Measurements from ENCODE around the gene PJA2.

PJA2 gene

DNA sequence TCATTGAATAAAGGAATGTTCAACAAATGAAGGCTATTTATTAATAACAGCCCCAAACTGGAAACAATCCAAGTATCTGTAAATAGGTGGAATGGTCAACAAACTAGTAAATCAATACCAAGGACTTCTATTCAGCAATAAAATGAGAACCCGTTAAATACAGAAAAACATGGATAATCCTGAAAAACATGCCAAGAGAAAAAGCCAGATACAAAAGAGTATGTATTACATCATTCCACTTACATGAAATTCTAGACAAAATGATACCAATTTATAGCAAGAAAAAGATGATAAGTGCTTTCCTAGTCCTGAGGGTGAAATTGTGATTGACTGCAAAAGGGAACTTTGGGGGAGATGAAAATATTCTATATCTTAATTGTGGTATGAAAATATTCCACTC lies 3.1 kb downstream of the PJA2 start:
- Histone ChIP-seq H2AK5ac (ENCODE audit: low read length) (no peak overlapping the region), H3K23ac (ENCODE audit: low read length) (no peak overlapping the region), H4K8ac (ENCODE audit: low read depth, low read length) (no peak overlapping the region), H2BK5ac (ENCODE audit: low read length) (no peak overlapping the region), H4K5ac (ENCODE audit: low read length) (no peak overlapping the region), H3K4ac (ENCODE audit: low read depth, low read length) (no peak overlapping the region), H3K79me1 (ENCODE audit: low read length) (peaks cover 4% of the 10 kb centered on the region), H3K4me3 (ENCODE audit: low read length) (no peak overlapping the region), H3K18ac (ENCODE audit: low read length) (no peak overlapping the region), H3K4me1 (ENCODE audit: control insufficient read depth, low read depth, low read length) (no peaks in the 10 kb centered on the region), H3K56ac (ENCODE audit: low read length) (no peak overlapping the region), H3K79me2 (ENCODE audit: control insufficient read depth, insufficient read depth, low read length) (peaks cover 37% of the 10 kb centered on the region), H3K9ac (ENCODE audit: low read length) (no peak overlapping the region), H3K27me3 (ENCODE audit: insufficient read depth, low read length, poor library complexity) (no peaks in the 10 kb centered on the region), H2BK120ac (ENCODE audit: low read depth, low read length) (no peak overlapping the region), H3K4me2 (ENCODE audit: low read length) (no peak overlapping the region), H3K36me3 (ENCODE audit: control insufficient read depth, insufficient read depth, low read length) (no peaks in the 10 kb centered on the region), H2BK15ac (replicated peaks; ENCODE audit: low read depth) (no peak overlapping the region), H3K27ac (ENCODE audit: low read depth, low read length) (no peak overlapping the region)
- DNase-seq: no peak
- no CpG with 5 or more reads among the region's 1 CpG for WGBS (ENCODE audit: extremely low coverage, insufficient coverage, low lambda C conversion rate)

DNA sequence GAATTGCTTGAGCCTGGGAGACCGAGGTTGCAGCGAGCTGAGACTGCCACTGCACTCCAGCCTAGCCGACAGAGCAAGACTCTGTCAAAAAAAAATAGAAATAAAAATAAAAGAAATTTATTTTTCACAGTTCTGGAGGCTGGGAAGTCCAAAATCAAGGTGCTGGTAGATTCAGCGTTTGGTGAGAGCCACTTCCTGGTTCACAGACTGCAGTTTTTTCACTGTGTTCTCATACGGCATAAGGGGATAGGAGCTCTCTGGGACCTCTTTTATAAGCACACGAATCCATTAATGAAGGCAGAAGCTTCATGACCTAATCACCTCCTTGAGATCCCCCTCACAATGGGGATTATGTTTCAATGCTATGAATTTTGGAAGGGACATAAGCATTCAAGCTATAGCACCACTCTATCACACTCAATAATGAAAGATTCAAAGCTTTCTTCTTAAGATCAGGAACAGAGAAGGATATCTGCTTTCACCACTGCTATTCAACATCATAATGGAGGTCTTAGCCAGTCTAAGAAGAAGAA lies 5.3 kb downstream of the PJA2 start:
- H2BK5ac ChIP-seq (ENCODE audit: low read length): no peak overlapping the region
- no CpG with 5 or more reads among the region's 6 CpGs for WGBS (ENCODE audit: extremely low coverage, insufficient coverage, low lambda C conversion rate)
- H3K36me3 ChIP-seq (ENCODE audit: control insufficient read depth, insufficient read depth, low read length): no peaks in the 10 kb centered on the region
- H3K56ac ChIP-seq (ENCODE audit: low read length): no peak overlapping the region
- H3K18ac ChIP-seq (ENCODE audit: low read length): no peak overlapping the region
- H3K4me2 ChIP-seq (ENCODE audit: low read length): no peak overlapping the region
- no peak overlapping the region for H3K4me3 ChIP-seq (ENCODE audit: low read length)
- no peaks in the 10 kb centered on the region for H3K27me3 ChIP-seq (ENCODE audit: insufficient read depth, low read length, poor library complexity)
- DNase-seq: no peak
- H3K79me2 ChIP-seq (ENCODE audit: control insufficient read depth, insufficient read depth, low read length): peaks cover 45% of the 10 kb centered on the region
- no peak overlapping the region for H3K4ac ChIP-seq (ENCODE audit: low read depth, low read length)
- no peak overlapping the region for H3K9ac ChIP-seq (ENCODE audit: low read length)
- no peak overlapping the region for H4K8ac ChIP-seq (ENCODE audit: low read depth, low read length)
- no peak overlapping the region for H2BK15ac ChIP-seq (replicated peaks; ENCODE audit: low read depth)
- no peak overlapping the region for H2BK120ac ChIP-seq (ENCODE audit: low read depth, low read length)
- no peak overlapping the region for H3K27ac ChIP-seq (ENCODE audit: low read depth, low read length)
- no peaks in the 10 kb centered on the region for H3K4me1 ChIP-seq (ENCODE audit: control insufficient read depth, low read depth, low read length)
- H2AK5ac ChIP-seq (ENCODE audit: low read length): no peak overlapping the region
- no peak overlapping the region for H3K23ac ChIP-seq (ENCODE audit: low read length)
- H3K79me1 ChIP-seq (ENCODE audit: low read length): peaks cover 4% of the 10 kb centered on the region
- H4K5ac ChIP-seq (ENCODE audit: low read length): no peak overlapping the region

DNA sequence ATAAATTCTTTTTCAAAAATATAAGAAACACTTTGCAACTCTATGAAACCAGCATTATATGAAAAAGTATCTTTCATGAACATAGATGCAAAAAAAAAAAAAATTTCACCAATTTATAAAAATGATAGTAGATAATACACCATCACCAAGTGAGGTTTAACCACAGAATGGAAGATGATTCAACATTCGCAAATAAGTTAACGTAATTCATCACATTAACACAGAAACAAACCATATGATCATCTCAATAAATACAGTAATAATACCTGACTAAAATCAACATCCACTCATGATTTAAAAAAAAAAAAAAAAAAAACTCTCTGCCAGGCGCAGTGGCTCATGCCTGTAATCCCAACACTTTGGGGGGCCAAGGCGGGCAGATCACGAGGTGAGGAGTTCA lies 6.3 kb downstream of the PJA2 start:
- no CpG with 5 or more reads among the region's 5 CpGs for WGBS (ENCODE audit: extremely low coverage, insufficient coverage, low lambda C conversion rate)
- Histone ChIP-seq H3K4me3 (ENCODE audit: low read length) (no peak overlapping the region), H2BK5ac (ENCODE audit: low read length) (no peak overlapping the region), H3K9ac (ENCODE audit: low read length) (no peak overlapping the region), H3K27ac (ENCODE audit: low read depth, low read length) (no peak overlapping the region), H2BK120ac (ENCODE audit: low read depth, low read length) (no peak overlapping the region), H2AK5ac (ENCODE audit: low read length) (no peak overlapping the region), H3K36me3 (ENCODE audit: control insufficient read depth, insufficient read depth, low read length) (no peaks in the 10 kb centered on the region), H3K56ac (ENCODE audit: low read length) (no peak overlapping the region), H4K5ac (ENCODE audit: low read length) (no peak overlapping the region), H3K4me2 (ENCODE audit: low read length) (no peak overlapping the region), H3K79me2 (ENCODE audit: control insufficient read depth, insufficient read depth, low read length) (peaks cover 47% of the 10 kb centered on the region), H2BK15ac (replicated peaks; ENCODE audit: low read depth) (no peak overlapping the region), H4K8ac (ENCODE audit: low read depth, low read length) (no peak overlapping the region), H3K23ac (ENCODE audit: low read length) (no peak overlapping the region), H3K4me1 (ENCODE audit: control insufficient read depth, low read depth, low read length) (peaks cover 2% of the 10 kb centered on the region), H3K79me1 (ENCODE audit: low read length) (peaks cover 5% of the 10 kb centered on the region), H3K27me3 (ENCODE audit: insufficient read depth, low read length, poor library complexity) (no peaks in the 10 kb centered on the region), H3K18ac (ENCODE audit: low read length) (no peak overlapping the region), H3K4ac (ENCODE audit: low read depth, low read length) (no peak overlapping the region)
- no peak for DNase-seq

DNA sequence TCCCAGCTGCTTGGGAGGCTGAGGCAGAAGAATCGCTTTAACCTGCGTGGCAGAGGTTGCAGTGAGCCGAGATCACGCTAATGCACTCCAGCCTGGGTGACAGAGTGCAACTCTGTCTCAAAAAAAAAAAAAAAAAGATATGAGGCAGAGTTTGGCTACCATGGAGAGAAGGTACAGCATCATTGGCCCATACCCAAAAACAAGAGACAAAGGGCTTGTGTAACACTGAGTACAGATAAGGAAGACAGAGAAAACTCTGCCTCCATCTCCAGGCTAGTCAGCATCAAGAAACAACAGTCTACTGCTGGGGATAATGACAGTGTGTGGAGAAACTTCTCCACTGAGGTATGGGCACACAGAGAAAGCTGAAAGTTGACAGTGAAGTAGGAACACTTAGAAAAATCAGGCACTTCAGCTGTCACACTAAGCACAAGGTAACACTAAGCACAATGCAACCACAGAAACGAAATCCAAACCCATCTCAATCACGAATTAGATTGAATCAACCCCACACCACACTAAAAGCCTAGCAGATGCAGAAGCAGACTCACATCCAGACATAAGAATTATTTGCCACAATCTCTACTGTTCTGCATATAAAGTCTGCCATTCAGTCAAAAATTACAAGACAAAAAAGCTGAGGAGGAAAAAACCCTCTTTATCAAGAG lies 10.5 kb downstream of the PJA2 start:
- no peak for DNase-seq
- Histone ChIP-seq H3K79me1 (ENCODE audit: low read length) (peaks cover 5% of the 10 kb centered on the region), H2BK15ac (replicated peaks; ENCODE audit: low read depth) (no peak overlapping the region), H2BK5ac (ENCODE audit: low read length) (no peak overlapping the region), H4K5ac (ENCODE audit: low read length) (no peak overlapping the region), H3K9ac (ENCODE audit: low read length) (no peak overlapping the region), H3K4me3 (ENCODE audit: low read length) (no peak overlapping the region), H2AK5ac (ENCODE audit: low read length) (no peak overlapping the region), H3K36me3 (ENCODE audit: control insufficient read depth, insufficient read depth, low read length) (no peaks in the 10 kb centered on the region), H3K27ac (ENCODE audit: low read depth, low read length) (no peak overlapping the region), H3K23ac (ENCODE audit: low read length) (no peak overlapping the region), H3K4me1 (ENCODE audit: control insufficient read depth, low read depth, low read length) (peaks cover 2% of the 10 kb centered on the region), H3K18ac (ENCODE audit: low read length) (no peak overlapping the region), H3K79me2 (ENCODE audit: control insufficient read depth, insufficient read depth, low read length) (peaks cover 46% of the 10 kb centered on the region), H3K4me2 (ENCODE audit: low read length) (no peak overlapping the region), H3K4ac (ENCODE audit: low read depth, low read length) (no peak overlapping the region), H3K27me3 (ENCODE audit: insufficient read depth, low read length, poor library complexity) (no peaks in the 10 kb centered on the region), H2BK120ac (ENCODE audit: low read depth, low read length) (no peak overlapping the region), H3K56ac (ENCODE audit: low read length) (no peak overlapping the region), H4K8ac (ENCODE audit: low read depth, low read length) (no peak overlapping the region)
- no CpG with 5 or more reads among the region's 6 CpGs for WGBS (ENCODE audit: extremely low coverage, insufficient coverage, low lambda C conversion rate)

DNA sequence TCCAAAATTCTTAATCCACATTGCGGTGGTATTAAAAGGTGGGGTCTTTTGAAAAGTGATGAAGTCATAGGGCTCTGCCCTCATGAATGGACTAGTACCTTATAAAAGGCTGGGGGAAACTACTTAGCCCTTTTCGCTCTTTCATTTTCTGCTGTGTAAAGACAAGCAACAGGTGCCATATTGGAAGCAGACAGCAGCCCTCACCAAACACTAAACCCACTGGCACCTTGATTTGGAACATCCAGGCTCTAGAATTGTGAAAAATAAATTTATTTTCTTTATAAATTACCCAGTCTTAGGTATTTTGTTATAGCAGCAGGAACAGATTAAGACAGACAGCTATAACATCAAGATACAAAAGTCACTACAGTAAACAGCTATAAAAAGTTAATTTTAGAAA lies 12.8 kb downstream of the PJA2 start:
- Histone ChIP-seq H4K5ac (ENCODE audit: low read length) (no peak overlapping the region), H3K56ac (ENCODE audit: low read length) (no peak overlapping the region), H2BK5ac (ENCODE audit: low read length) (no peak overlapping the region), H3K79me1 (ENCODE audit: low read length) (peaks cover 5% of the 10 kb centered on the region), H3K9ac (ENCODE audit: low read length) (no peak overlapping the region), H3K4me2 (ENCODE audit: low read length) (no peak overlapping the region), H3K36me3 (ENCODE audit: control insufficient read depth, insufficient read depth, low read length) (no peaks in the 10 kb centered on the region), H3K4me1 (ENCODE audit: control insufficient read depth, low read depth, low read length) (peaks cover 2% of the 10 kb centered on the region), H2BK120ac (ENCODE audit: low read depth, low read length) (no peak overlapping the region), H3K18ac (ENCODE audit: low read length) (no peak overlapping the region), H3K4me3 (ENCODE audit: low read length) (no peak overlapping the region), H4K8ac (ENCODE audit: low read depth, low read length) (no peak overlapping the region), H3K4ac (ENCODE audit: low read depth, low read length) (no peak overlapping the region), H3K27ac (ENCODE audit: low read depth, low read length) (no peak overlapping the region), H3K27me3 (ENCODE audit: insufficient read depth, low read length, poor library complexity) (no peaks in the 10 kb centered on the region), H3K23ac (ENCODE audit: low read length) (no peak overlapping the region), H2BK15ac (replicated peaks; ENCODE audit: low read depth) (no peak overlapping the region), H3K79me2 (ENCODE audit: control insufficient read depth, insufficient read depth, low read length) (peaks cover 44% of the 10 kb centered on the region), H2AK5ac (ENCODE audit: low read length) (no peak overlapping the region)
- no peak for DNase-seq
- no CpG with 5 or more reads among the region's 2 CpGs for WGBS (ENCODE audit: extremely low coverage, insufficient coverage, low lambda C conversion rate)

DNA sequence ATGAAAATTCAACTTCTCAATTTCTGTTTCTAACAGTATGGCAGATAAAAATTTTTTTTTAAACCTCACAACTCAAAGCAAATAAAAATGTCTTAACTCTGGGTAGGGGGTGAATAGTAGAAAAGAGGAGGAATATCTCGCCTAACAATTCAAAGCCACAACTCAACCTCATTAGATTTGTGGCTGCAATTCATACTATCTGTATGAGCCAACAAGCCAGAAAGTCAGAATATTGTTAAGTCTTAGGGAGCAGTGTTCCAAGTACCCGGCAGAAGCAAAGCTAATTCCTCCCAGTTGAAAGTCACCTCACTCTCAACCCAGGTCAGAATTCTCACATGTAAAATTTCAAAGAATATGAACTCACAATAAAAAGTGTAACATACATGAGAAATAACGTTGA lies 15.0 kb downstream of the PJA2 start:
- Histone ChIP-seq H3K4ac (ENCODE audit: low read depth, low read length) (no peak overlapping the region), H2BK15ac (replicated peaks; ENCODE audit: low read depth) (no peak overlapping the region), H2BK120ac (ENCODE audit: low read depth, low read length) (no peak overlapping the region), H3K56ac (ENCODE audit: low read length) (no peak overlapping the region), H3K79me1 (ENCODE audit: low read length) (peaks cover 5% of the 10 kb centered on the region), H4K8ac (ENCODE audit: low read depth, low read length) (no peak overlapping the region), H3K4me2 (ENCODE audit: low read length) (no peak overlapping the region), H3K23ac (ENCODE audit: low read length) (no peak overlapping the region), H2AK5ac (ENCODE audit: low read length) (no peak overlapping the region), H3K4me3 (ENCODE audit: low read length) (no peak overlapping the region), H4K5ac (ENCODE audit: low read length) (no peak overlapping the region), H3K36me3 (ENCODE audit: control insufficient read depth, insufficient read depth, low read length) (no peaks in the 10 kb centered on the region), H3K27me3 (ENCODE audit: insufficient read depth, low read length, poor library complexity) (no peaks in the 10 kb centered on the region), H3K4me1 (ENCODE audit: control insufficient read depth, low read depth, low read length) (peaks cover 2% of the 10 kb centered on the region), H3K27ac (ENCODE audit: low read depth, low read length) (no peak overlapping the region), H3K18ac (ENCODE audit: low read length) (no peak overlapping the region), H3K9ac (ENCODE audit: low read length) (no peak overlapping the region), H3K79me2 (ENCODE audit: control insufficient read depth, insufficient read depth, low read length) (peaks cover 41% of the 10 kb centered on the region), H2BK5ac (ENCODE audit: low read length) (no peak overlapping the region)
- WGBS (ENCODE audit: extremely low coverage, insufficient coverage, low lambda C conversion rate): no CpG with 5 or more reads among the region's 3 CpGs
- DNase-seq: no peak
